Body of pancreas (tissue), 4 donors: ENCODE results near the gene RIPOR1.

Experiments
- POLR2A ChIP-seq, 3 donors: fragments of 450-650 bp; IDR thresholded peaks; one replicate each; pipeline ENCODE4 v1.6.1; 2016; ENCODE audit warnings: antibody characterized with exemption in 3 of 3, mild to moderate bottlenecking in 2 of 3
- TF ChIP-seq, protein P1 (sequence below), 7 experiments: fragments of 450-650 bp in 4 of 7; fragments of 200-600 bp in 3 of 7; sonication (generic) in 3 of 7; IDR thresholded peaks; one replicate each; pipeline ENCODE4 v1.5.1; 2016 to 2019; ENCODE audit warnings: antibody characterized with exemption in 7 of 7

DNA sequence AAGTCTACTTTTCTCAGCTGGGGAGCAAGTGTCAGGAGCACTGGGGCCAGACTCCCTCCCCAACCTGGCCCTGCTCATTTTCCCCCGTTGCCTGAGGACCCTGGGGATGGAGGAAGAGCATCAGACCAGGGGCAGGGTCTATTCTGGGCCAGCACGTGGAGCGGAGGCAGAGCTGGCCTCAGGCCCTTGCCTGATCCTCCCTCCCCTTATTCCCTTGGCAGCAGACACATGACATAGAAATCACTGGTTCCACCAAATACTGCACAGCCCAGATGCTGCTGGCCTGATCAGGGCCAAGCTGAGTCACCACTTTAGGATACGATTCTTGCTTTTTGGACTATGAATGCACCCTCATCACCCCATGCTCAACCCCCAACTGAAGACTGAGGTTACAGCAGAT, 29.5 kb upstream of the RIPOR1 start:
- TF ChIP-seq, protein P1, sequence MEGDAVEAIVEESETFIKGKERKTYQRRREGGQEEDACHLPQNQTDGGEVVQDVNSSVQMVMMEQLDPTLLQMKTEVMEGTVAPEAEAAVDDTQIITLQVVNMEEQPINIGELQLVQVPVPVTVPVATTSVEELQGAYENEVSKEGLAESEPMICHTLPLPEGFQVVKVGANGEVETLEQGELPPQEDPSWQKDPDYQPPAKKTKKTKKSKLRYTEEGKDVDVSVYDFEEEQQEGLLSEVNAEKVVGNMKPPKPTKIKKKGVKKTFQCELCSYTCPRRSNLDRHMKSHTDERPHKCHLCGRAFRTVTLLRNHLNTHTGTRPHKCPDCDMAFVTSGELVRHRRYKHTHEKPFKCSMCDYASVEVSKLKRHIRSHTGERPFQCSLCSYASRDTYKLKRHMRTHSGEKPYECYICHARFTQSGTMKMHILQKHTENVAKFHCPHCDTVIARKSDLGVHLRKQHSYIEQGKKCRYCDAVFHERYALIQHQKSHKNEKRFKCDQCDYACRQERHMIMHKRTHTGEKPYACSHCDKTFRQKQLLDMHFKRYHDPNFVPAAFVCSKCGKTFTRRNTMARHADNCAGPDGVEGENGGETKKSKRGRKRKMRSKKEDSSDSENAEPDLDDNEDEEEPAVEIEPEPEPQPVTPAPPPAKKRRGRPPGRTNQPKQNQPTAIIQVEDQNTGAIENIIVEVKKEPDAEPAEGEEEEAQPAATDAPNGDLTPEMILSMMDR (IDR thresholded peaks at IDR 0.05) = no peak
- TF ChIP-seq POLR2A (IDR thresholded peaks at IDR 0.05) = no peak
